PC-9 (cell line): ENCODE data around the gene TTC36. TPM values are rescaled to one million over a fixed set of nuclear protein-coding genes. Genes with fewer than 3 reads are reported as not detected.
A peak's percentile ranks its signal among the peaks of the same experiment; 100 is the strongest.
"Not testable (repeated sequence)": the region's sequence is repeated elsewhere in the genome, so short reads cannot be mapped to it uniquely, and the experiment has no call there.

ENCODE experiments used
- BruUV-seq: library from RNA; stranded (reverse); fragments of 400-500 nt; replicated peaks from 2 replicates; lab custom pipeline; 2021; lab: Mats Ljungman, UMichigan
- CTCF ChIA-PET: fragments of 300-600 bp; sonication (Branson Sonifier 250); formaldehyde crosslinking; loops from one replicate; lab custom pipeline; 2022; ENCODE audit warnings: antibody characterized with exemption; lab: Charles Lee
- POLR2A ChIA-PET: fragments of 300-600 bp; sonication (Branson Sonifier 250); formaldehyde crosslinking; loops from one replicate; lab custom pipeline; 2022; ENCODE audit warnings: antibody characterized with exemption; ENCODE audit not compliant: unreplicated experiment; lab: Charles Lee
- DNase-seq, 2 experiments: peaks; one replicate each; pipeline versions ENCODE4 v3.0.0 to v3.0.0-alpha.2; 2015 to 2022; ENCODE audit warnings: mixed read lengths in 1 of 2
- H2AFZ ChIP-seq: fragments of 200-600 bp; sonication (generic); 2 replicates; pipeline ENCODE4 v1.8.1; 2017; ENCODE audit warnings: antibody characterized with exemption
- H3F3A ChIP-seq: fragments of 200-600 bp; sonication (generic); 2 replicates; pipeline ENCODE4 v1.8.1; 2017; ENCODE audit warnings: antibody characterized with exemption, mild to moderate bottlenecking, low read depth; ENCODE audit not compliant: insufficient read depth
- H3K27ac ChIP-seq: fragments of 200-600 bp; sonication (generic); 2 replicates; pipeline ENCODE4 v1.6.1; 2016; ENCODE audit warnings: mixed run types
- H3K27me3 ChIP-seq: fragments of 200-600 bp; sonication (generic); 2 replicates; pipeline ENCODE4 v1.6.1; 2016; ENCODE audit warnings: low read depth, mixed run types; ENCODE audit not compliant: insufficient read depth
- H3K36me3 ChIP-seq: fragments of 200-600 bp; sonication (generic); 2 replicates; pipeline ENCODE4 v1.6.1; 2016; ENCODE audit warnings: low read depth, mixed run types
- H3K4me1 ChIP-seq: fragments of 200-600 bp; sonication (generic); replicated peaks from 2 replicates; pipeline ENCODE4 v1.6.1; 2016; ENCODE audit warnings: mixed run types; ENCODE audit not compliant: insufficient read depth
- H3K4me2 ChIP-seq: fragments of 200-600 bp; sonication (generic); 2 replicates; pipeline ENCODE4 v1.6.1; 2017; ENCODE audit warnings: mixed run types
- H3K4me3 ChIP-seq: fragments of 200-600 bp; sonication (generic); 2 replicates; pipeline ENCODE4 v1.6.1; 2016; ENCODE audit warnings: mixed run types
- H3K79me2 ChIP-seq: fragments of 200-600 bp; sonication (generic); 2 replicates; pipeline ENCODE4 v1.6.1; 2017; ENCODE audit warnings: low read depth, mixed run types
- H3K9me2 ChIP-seq: fragments of 200-600 bp; sonication (generic); 2 replicates; pipeline ENCODE4 v1.8.1; 2017; ENCODE audit warnings: mild to moderate bottlenecking; ENCODE audit not compliant: insufficient read depth
- H3K9me3 ChIP-seq: fragments of 200-600 bp; sonication (generic); 2 replicates; pipeline ENCODE4 v1.8.1; 2016; ENCODE audit warnings: low read depth; ENCODE audit not compliant: insufficient read depth
- H4K20me1 ChIP-seq: fragments of 200-600 bp; sonication (generic); 2 replicates; pipeline ENCODE4 v1.8.1; 2017; ENCODE audit not compliant: insufficient read depth
- CTCF ChIP-seq: fragments of 200-600 bp; sonication (generic); conservative IDR thresholded peaks from 2 replicates; pipeline ENCODE4 v1.6.1; 2017; ENCODE audit warnings: mixed run types, antibody characterized with exemption, mild to moderate bottlenecking, moderate library complexity
- EZH2 ChIP-seq: fragments of 200-600 bp; sonication (generic); IDR thresholded peaks from 2 replicates; pipeline ENCODE4 v1.8.0; 2017; ENCODE audit warnings: antibody characterized with exemption, low read depth
- intact Hi-C: fragments of 100-400 bp; cut with micrococcal nuclease; formaldehyde crosslinking; loops from one replicate; pipeline ENCODE4 v1.10.0; 2022; ENCODE audit not compliant: unreplicated experiment
- total RNA-seq: library from RNA; stranded (reverse); gene quantifications from 2 replicates; pipeline ENCODE4 v1.2.3, GENCODE V29; 2021

Gene TTC36
- total RNA-seq, 1 experiment from 2014 or later, result 0.41 TPM

GRCh38 chr11:118572061-118572980, 45.0 kb downstream of the TTC36 start, which contains the start of gene ARCN1:
Gene ARCN1 (plus strand): TSS chr11:118572409. CDS start chr11:118572548, 139 bp downstream.
- H2AFZ ChIP-seq, result peak within 1 kb of the TSS; percentile 94

GRCh38 chr11:118572981-118573550, 45.8 kb downstream of the TTC36 start:
- ChIA-PET POLR2A (interaction anchor here (0.6 to 0.7 kb wide), 2 partner anchors 84 to 308 kb away, joined by 3 to 7 read pairs; no protein-coding TSS in a partner anchor), CTCF (interaction anchor here (0.5 to 0.6 kb wide), 2 partner anchors 32 to 48 kb away, joined by 3 read pairs; no protein-coding TSS in a partner anchor)
- Histone ChIP-seq H3K9me2 (no peaks in the 10 kb centered on the region), H3K9me3 (no peaks in the 10 kb centered on the region), H4K20me1 (peaks cover 50% of the 10 kb centered on the region), H2AFZ (peak overlapping the region; percentile 94), H3K27me3 (no peaks in the 10 kb centered on the region), H3K4me1 (peaks cover 28% of the 10 kb centered on the region), H3F3A (peaks cover 18% of the 10 kb centered on the region; the same call in 1 of the 2 replicates), H3K36me3 (peaks cover 5% of the 10 kb centered on the region; the same call in 1 of the 2 replicates), H3K4me2 (peak overlapping the region; percentile 95), H3K27ac (peak overlapping the region; percentile 83), H3K4me3 (peak overlapping the region; percentile 98), H3K79me2 (peaks cover 67% of the 10 kb centered on the region)
- DNase-seq, result peak in 1 of 2 experiments; percentile 63
- intact Hi-C loops, result loop anchor here (2.0 kb wide), 1 partner anchor 428 kb away; no protein-coding TSS in a partner anchor
- TSS peak; percentile 63 for BruUV-seq
- TF ChIP-seq CTCF (no peak), EZH2 (no peak)

More at GRCh38 chr11:118572061-118572980, 45.0 kb downstream of the TTC36 start, which contains the start of gene ARCN1:
- CTCF ChIA-PET, result interaction anchor here (0.5 kb wide), 1 partner anchor 49 kb away, joined by 3 read pairs; no protein-coding TSS in a partner anchor
- Histone ChIP-seq H3K27ac (peak within 1 kb of the TSS; percentile 83), H3K4me2 (peak within 1 kb of the TSS; percentile 95), H4K20me1 (peaks cover 44% of the 10 kb centered on the region), H3K4me3 (peak within 1 kb of the TSS; percentile 98), H3K36me3 (peaks cover 5% of the 10 kb centered on the region; the same call in 1 of the 2 replicates), H3K9me3 (no peaks in the 10 kb centered on the region), H3F3A (peaks cover 18% of the 10 kb centered on the region; the same call in 1 of the 2 replicates), H3K9me2 (no peaks in the 10 kb centered on the region), H3K79me2 (peaks cover 59% of the 10 kb centered on the region), H3K27me3 (no peaks in the 10 kb centered on the region), H3K4me1 (peaks cover 28% of the 10 kb centered on the region)
- no TSS peak for BruUV-seq
- TF ChIP-seq CTCF (no peak), EZH2 (no peak)
- intact Hi-C loops, result loop anchor here (2.0 kb wide), 1 partner anchor 428 kb away; no protein-coding TSS in a partner anchor
- POLR2A ChIA-PET, result interaction anchor here (0.7 kb wide), 2 partner anchors 307 to 907 kb away, joined by 5 to 7 read pairs; no protein-coding TSS in a partner anchor
- DNase-seq, result peak; percentile 56 to 61

- intact Hi-C loops, result no loop called here
- Histone ChIP-seq H3F3A (peaks cover 18% of the 10 kb centered on the region; the same call in 1 of the 2 replicates), H3K9me3 (no peaks in the 10 kb centered on the region), H3K4me3 (no peak overlapping the region; the same call in 1 of the 2 replicates), H3K79me2 (peaks cover 79% of the 10 kb centered on the region), H3K27me3 (no peaks in the 10 kb centered on the region), H3K4me1 (peaks cover 28% of the 10 kb centered on the region), H4K20me1 (peaks cover 62% of the 10 kb centered on the region), H2AFZ (no peak overlapping the region), H3K27ac (no peak overlapping the region), H3K9me2 (no peaks in the 10 kb centered on the region), H3K4me2 (peak overlapping the region; percentile 95; the same call in 1 of the 2 replicates), H3K36me3 (peaks cover 5% of the 10 kb centered on the region; the same call in 1 of the 2 replicates)
- ChIA-PET CTCF (no interaction called here), POLR2A (no interaction called here)
- no peak for TF ChIP-seq EZH2
- no peak for TF ChIP-seq CTCF
- no TSS peak for BruUV-seq
- no peak for DNase-seq
Measured at GRCh38 chr11:118574636-118575035, 47.4 kb downstream of the TTC36 start.

GRCh38 chr11:118577995-118578394, 50.7 kb downstream of the TTC36 start:
- H3K4me2 ChIP-seq, H3K9me3 ChIP-seq, H3K9me2 ChIP-seq, DNase-seq, H2AFZ ChIP-seq, H3K4me3 ChIP-seq, POLR2A ChIA-PET, BruUV-seq, intact Hi-C loops, H3K27me3 ChIP-seq, H3K27ac ChIP-seq, CTCF ChIA-PET: not testable (repeated sequence)
- peaks cover 20% of the 10 kb centered on the region for H3K4me1 ChIP-seq
- peaks cover 84% of the 10 kb centered on the region for H3K79me2 ChIP-seq
- H3K36me3 ChIP-seq, result peaks cover 13% of the 10 kb centered on the region; the same call in 1 of the 2 replicates
- peaks cover 12% of the 10 kb centered on the region; the same call in 1 of the 2 replicates for H3F3A ChIP-seq
- H4K20me1 ChIP-seq, result peaks cover 83% of the 10 kb centered on the region
